IPS-15b (cell line): Measurements from ENCODE around the gene SHISA6.

ENCODE experiments used
- H3K27me3 ChIP-seq: one replicate; pipeline ENCODE4 v1.6.1; 2013; ENCODE audit warnings: low read length; ENCODE audit not compliant: control insufficient read depth, insufficient read depth
- H3K36me3 ChIP-seq: one replicate; pipeline ENCODE4 v1.6.1; 2013; ENCODE audit warnings: low read length; ENCODE audit not compliant: control insufficient read depth, insufficient read depth
- H3K4me1 ChIP-seq: one replicate; pipeline ENCODE4 v1.6.1; 2013; ENCODE audit warnings: mild to moderate bottlenecking, low read length; ENCODE audit not compliant: control insufficient read depth, insufficient read depth
- H3K4me3 ChIP-seq: one replicate; pipeline ENCODE4 v1.5.1; 2013; ENCODE audit warnings: low read depth, low read length
- H3K9ac ChIP-seq: one replicate; pipeline ENCODE4 v1.6.1; 2013; ENCODE audit warnings: low read depth, mild to moderate bottlenecking, low read length
- H3K9me3 ChIP-seq: one replicate; pipeline ENCODE4 v1.6.1; 2013; ENCODE audit warnings: mild to moderate bottlenecking, low read length; ENCODE audit not compliant: control insufficient read depth, insufficient read depth

Gene SHISA6

DNA sequence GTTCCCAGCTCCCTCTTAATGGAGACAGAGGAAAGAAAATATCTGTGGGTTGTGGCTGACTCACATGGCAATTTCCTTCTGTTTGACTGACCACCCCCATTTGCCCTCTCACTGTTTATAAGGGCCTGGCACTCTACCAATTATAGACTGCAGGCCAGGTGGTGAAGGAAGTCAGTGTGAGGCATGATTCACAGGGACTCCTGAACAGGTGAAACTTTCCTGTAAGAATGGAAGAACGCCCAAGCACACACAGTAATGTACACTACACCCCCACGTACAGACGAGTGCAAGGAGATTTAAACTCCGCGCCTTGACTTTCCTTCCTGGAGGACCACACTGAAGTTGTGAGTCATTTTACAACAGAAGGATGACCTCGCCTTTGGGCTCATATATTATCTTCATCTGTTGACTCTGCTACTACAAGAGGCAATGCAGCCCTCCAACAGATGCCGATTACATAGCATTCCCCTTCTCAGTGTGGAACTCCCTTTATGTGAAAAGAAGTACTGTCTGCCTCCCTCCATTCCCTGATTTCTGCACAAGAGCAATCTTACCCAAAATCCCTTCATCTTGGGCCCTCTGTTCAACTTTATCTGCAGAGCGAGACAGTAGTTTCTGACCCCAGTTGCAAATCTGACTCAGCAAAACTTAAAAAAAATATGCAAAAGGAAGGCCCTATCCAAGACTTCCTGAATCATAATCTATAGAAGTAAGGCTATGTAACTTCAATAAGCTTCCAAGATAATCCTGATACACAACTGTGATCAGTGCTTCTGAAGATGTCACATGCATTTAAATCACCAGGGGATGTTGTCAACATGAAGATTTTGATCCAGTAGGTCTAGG is 163.6 kb downstream of the SHISA6 start:
- Histone ChIP-seq H3K4me3 (no peak overlapping the region), H3K27me3 (no peaks in the 10 kb centered on the region), H3K4me1 (no peaks in the 10 kb centered on the region), H3K9ac (no peak overlapping the region), H3K9me3 (no peaks in the 10 kb centered on the region), H3K36me3 (no peaks in the 10 kb centered on the region)

DNA sequence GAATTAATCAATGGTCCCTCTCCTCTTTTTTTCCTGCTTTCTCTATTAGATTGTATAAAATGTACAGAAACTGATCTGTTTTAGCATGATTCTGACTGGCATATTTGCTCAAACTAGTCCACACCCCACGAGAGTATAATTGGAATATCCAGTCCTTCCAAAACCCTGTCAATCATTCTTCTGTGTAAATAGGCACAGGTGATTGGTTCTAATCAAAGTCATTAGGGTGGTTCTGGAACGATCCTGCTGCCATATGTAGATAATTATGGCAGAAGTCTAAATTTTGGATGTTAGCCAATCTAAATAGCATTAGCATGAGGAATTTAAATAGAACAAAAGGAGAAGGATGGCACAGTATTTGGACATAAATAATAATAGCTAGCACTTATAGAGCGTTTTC is 165.7 kb downstream of the SHISA6 start:
- H3K9ac ChIP-seq, result no peak overlapping the region
- H3K4me1 ChIP-seq, result no peaks in the 10 kb centered on the region
- no peaks in the 10 kb centered on the region for H3K36me3 ChIP-seq
- no peaks in the 10 kb centered on the region for H3K9me3 ChIP-seq
- H3K4me3 ChIP-seq, result no peak overlapping the region
- no peaks in the 10 kb centered on the region for H3K27me3 ChIP-seq

DNA sequence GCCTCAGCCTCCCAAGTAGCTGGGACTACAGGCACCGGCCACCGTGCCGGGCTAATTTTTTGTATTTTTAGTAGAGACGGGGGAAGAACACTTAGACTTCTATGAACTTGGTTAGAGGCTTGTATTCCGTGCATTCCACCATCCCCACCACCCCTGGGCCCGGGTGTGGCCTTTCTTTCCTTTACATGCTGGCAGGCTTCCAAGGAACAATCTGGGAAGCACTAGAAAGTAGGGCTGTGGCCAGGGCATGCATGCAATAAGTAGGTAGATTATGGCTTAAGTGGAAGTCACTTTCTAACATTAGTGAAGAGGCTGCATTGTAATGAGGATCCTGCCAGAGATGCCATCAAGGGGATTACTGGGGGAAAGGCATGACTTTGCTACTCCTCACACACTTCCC is 171.6 kb downstream of the SHISA6 start:
- H3K9ac ChIP-seq, result no peak overlapping the region
- no peaks in the 10 kb centered on the region for H3K9me3 ChIP-seq
- no peaks in the 10 kb centered on the region for H3K4me1 ChIP-seq
- no peaks in the 10 kb centered on the region for H3K27me3 ChIP-seq
- H3K4me3 ChIP-seq, result no peak overlapping the region
- H3K36me3 ChIP-seq, result no peaks in the 10 kb centered on the region

DNA sequence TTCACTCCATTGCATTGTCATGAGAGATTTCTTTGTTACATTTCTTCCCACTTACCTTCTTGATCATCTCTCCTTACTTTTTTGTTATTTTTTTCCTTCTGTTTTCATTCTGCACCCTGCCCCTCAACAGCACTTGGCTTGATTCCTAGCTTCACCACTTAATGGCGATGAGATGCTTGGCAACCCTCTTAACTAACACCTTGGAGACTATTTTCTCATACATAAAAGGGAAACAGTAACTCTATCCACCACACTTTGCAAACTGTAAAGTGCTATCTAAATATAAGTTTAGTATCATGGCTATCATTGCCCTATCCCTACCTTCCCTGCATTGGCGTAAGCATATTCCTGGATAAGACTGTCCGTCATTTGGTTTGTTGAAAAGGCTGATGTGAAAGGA is 177.3 kb downstream of the SHISA6 start:
- no peaks in the 10 kb centered on the region for H3K9me3 ChIP-seq
- no peak overlapping the region for H3K9ac ChIP-seq
- H3K4me3 ChIP-seq, result no peak overlapping the region
- no peaks in the 10 kb centered on the region for H3K27me3 ChIP-seq
- no peaks in the 10 kb centered on the region for H3K4me1 ChIP-seq
- H3K36me3 ChIP-seq, result no peaks in the 10 kb centered on the region

DNA sequence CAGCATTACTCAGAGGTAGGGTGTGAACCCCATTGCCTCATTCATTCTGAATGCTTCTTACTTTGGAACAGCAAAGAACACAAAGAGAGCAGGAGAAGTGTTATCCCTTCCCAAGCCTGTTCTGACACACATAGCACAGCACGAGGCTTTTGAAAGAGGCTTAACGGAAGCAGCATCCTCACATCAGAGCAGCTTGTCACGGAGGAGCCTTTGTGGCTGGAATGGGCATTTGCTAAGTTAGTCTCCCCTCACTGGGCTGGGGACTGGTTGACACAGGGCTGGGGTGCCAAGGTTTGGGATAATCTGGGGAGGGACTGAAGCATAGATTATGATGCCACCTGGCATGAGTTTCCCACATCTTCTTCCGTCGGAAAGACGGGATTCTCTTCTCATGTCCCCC is 189.7 kb downstream of the SHISA6 start:
- Histone ChIP-seq H3K9me3 (no peaks in the 10 kb centered on the region), H3K4me1 (no peaks in the 10 kb centered on the region)

DNA sequence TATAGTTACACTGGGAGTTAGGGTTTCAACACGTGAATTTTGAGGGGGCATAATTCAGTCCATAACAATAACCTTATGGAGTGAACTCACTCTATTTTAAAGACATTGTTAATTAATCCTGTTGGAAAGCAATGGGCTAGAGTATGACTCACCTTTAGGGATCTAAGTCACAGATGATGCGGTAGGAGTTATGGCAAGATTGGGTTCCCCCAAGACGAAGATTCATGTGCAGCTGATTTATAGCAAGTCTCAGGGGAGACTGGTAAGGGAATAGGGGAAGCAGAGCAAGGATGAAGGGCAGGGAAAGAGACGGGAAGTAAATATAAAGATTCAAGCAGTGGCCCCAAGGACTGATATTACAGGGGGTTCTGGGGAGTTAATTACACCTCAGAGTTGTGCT is 197.7 kb downstream of the SHISA6 start:
- Histone ChIP-seq H3K4me1 (no peaks in the 10 kb centered on the region), H3K9ac (no peak overlapping the region), H3K4me3 (no peak overlapping the region), H3K9me3 (no peaks in the 10 kb centered on the region), H3K36me3 (no peaks in the 10 kb centered on the region), H3K27me3 (no peaks in the 10 kb centered on the region)

More for the DNA sequence above, 189.7 kb downstream of the SHISA6 start:
- Histone ChIP-seq H3K9ac (no peak overlapping the region), H3K4me3 (no peak overlapping the region), H3K27me3 (no peaks in the 10 kb centered on the region), H3K36me3 (no peaks in the 10 kb centered on the region)

DNA sequence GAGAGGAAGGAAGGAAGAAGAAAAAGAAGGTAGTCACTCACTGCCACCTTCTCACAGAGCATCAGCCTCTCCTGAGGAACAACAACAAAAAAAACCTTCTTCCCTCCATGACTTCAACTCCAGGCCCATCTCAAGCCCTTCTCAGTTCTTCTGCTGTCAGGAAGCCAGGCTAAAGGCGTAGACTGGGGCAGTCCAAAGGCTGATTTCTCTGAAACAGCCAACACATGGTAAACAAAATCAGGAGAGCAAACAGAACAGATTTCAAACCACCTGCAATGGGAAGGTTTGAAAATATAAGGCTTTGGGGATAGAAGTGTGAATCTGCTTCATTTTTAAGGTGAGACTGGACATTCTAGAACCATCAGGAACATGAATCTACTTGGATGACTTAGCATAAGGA is 200.0 kb downstream of the SHISA6 start:
- Histone ChIP-seq H3K36me3 (no peaks in the 10 kb centered on the region), H3K4me3 (no peak overlapping the region), H3K9ac (no peak overlapping the region), H3K9me3 (no peaks in the 10 kb centered on the region), H3K27me3 (no peaks in the 10 kb centered on the region), H3K4me1 (no peaks in the 10 kb centered on the region)

DNA sequence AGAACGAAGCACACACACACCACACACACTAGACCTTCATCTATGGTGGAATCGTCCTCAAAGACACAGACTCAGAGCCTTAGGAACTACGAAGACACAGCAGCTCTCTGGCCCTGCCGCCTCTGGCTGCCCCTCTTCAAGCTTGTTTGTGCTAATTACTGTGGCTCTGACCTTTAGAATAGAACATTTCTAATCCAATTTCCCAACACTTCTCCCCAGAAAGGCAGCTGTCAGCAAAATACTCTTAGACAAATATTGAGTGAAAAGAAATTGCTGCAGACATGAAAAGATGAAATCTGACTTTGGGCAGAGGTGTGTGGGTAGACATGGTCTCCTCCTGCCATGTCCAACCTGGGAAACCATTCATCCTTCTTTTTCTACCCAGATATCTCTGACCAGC is 205.3 kb downstream of the SHISA6 start:
- no peak overlapping the region for H3K9ac ChIP-seq
- H3K27me3 ChIP-seq, result no peaks in the 10 kb centered on the region
- no peaks in the 10 kb centered on the region for H3K9me3 ChIP-seq
- H3K36me3 ChIP-seq, result no peaks in the 10 kb centered on the region
- no peaks in the 10 kb centered on the region for H3K4me1 ChIP-seq
- no peak overlapping the region for H3K4me3 ChIP-seq

DNA sequence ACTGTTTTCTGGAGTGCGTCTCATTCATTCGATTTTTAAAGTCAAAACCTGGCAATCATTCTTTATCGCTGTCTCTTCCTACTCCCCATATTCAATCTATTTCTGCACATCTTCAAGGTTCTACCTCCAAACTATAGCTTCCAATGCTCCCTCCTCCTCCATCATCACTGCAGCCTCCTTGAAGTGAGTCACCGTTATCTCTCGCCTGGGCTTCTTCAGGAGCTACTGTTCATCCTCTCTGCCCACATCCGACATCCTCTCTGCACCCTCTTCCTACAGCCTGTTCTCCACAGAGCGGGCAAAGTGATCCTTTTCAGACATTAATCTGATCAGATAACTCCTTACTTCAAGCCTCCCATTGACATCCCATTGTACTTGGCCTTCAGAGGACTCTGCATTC is 213.1 kb downstream of the SHISA6 start:
- H3K4me3 ChIP-seq, result no peak overlapping the region
- no peaks in the 10 kb centered on the region for H3K36me3 ChIP-seq
- H3K4me1 ChIP-seq, result no peaks in the 10 kb centered on the region
- H3K9me3 ChIP-seq, result no peaks in the 10 kb centered on the region
- H3K9ac ChIP-seq, result no peak overlapping the region
- H3K27me3 ChIP-seq, result no peaks in the 10 kb centered on the region

DNA sequence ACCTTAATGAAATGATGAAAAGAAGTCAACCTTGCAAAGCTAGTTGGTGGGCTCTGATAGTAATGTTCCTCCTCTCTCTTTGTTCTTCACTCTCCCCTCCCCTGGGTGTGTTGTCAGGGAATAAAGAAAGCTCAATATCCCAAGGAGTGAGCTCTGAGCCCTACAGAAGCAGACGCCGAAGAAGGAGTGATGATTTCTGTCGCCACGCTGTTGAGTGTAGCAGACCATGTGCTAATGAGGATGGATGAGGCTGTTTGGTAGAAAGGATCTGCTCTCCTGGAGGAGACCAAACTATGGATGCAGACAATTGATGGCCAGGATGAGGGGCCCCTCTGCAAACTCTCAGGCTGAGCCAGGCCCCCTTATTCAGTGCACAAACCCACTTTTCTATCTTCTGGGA is 217.3 kb downstream of the SHISA6 start:
- no peaks in the 10 kb centered on the region for H3K36me3 ChIP-seq
- H3K9ac ChIP-seq, result no peak overlapping the region
- H3K4me3 ChIP-seq, result no peak overlapping the region
- H3K4me1 ChIP-seq, result no peaks in the 10 kb centered on the region
- no peaks in the 10 kb centered on the region for H3K9me3 ChIP-seq
- H3K27me3 ChIP-seq, result no peaks in the 10 kb centered on the region

DNA sequence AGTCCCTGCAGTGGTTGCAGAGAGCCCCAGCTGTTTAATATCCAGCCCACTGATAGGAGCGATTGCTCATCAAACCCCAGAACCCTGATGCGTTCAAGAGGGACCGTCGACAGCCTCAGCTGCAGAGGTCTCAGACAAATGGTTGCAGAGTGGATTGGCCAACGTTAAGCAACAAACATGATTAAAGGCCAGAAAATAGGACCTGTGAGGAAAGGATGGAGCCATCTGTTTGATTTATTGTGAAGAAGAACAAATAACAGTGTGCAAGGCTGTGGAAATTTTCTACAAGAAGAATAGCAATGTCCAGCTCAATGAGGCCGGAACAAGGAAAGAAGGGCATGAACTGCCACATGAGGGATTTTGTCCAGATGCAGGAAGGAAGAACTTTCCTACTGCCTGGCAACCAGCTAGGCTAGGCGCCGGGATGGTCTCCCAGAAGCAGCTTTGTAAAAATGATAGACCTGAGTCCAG is 218.9 kb downstream of the SHISA6 start:
- H3K36me3 ChIP-seq, result no peaks in the 10 kb centered on the region
- H3K9me3 ChIP-seq, result no peaks in the 10 kb centered on the region

DNA sequence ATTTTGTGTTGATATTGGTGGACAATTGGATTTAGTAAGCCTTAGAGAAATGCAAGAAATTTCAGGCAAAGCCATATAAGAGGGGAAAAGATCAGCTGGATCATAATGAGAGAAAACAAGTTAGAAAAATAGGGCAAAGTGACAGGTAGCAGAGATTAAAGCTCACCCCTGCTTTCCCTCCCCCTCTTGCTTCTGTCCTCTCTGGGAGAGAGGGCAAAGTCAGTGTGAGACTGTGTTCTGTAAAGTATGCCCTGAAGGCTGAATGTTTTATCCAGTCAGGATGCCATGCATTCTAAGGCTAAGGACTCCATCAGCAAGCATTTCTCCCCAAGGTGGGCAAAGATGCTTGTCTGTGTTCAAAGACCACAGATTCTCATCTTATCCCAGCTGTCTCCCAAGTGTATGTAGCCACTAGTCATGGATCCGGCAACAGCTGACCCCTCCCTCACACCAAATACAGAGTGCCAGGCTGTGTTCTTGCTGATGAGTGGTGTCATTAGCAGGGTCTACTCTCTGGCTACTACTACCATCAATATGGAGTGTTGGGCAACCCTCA is 221.1 kb downstream of the SHISA6 start:
- H3K36me3 ChIP-seq, result no peaks in the 10 kb centered on the region
- no peaks in the 10 kb centered on the region for H3K9me3 ChIP-seq
- no peak overlapping the region for H3K9ac ChIP-seq
- H3K27me3 ChIP-seq, result no peaks in the 10 kb centered on the region
- no peaks in the 10 kb centered on the region for H3K4me1 ChIP-seq
- no peak overlapping the region for H3K4me3 ChIP-seq

More for the DNA sequence above, 218.9 kb downstream of the SHISA6 start:
- H3K27me3 ChIP-seq, result no peaks in the 10 kb centered on the region
- no peak overlapping the region for H3K4me3 ChIP-seq
- no peak overlapping the region for H3K9ac ChIP-seq
- H3K4me1 ChIP-seq, result no peaks in the 10 kb centered on the region
